Brain microvascular endothelial cell (primary cell): ENCODE results near the gene LIAS.

Source experiments
- DNase-seq: peaks from one replicate; pipeline ENCODE4 v3.0.0-alpha.2; 2020
- H3K27ac ChIP-seq: fragments of 250-450 bp; sonication (Bioruptor Pico); 2 replicates; pipeline ENCODE4 v1.5.1; 2020; ENCODE audit warnings: mild to moderate bottlenecking, moderate library complexity
- H3K27me3 ChIP-seq: fragments of 250-450 bp; sonication (Bioruptor Pico); replicated peaks from 2 replicates; pipeline ENCODE4 v1.5.1; 2020; ENCODE audit warnings: mild to moderate bottlenecking
- H3K36me3 ChIP-seq: fragments of 250-450 bp; sonication (Bioruptor Pico); replicated peaks from 2 replicates; pipeline ENCODE4 v1.5.1; 2020; ENCODE audit warnings: mild to moderate bottlenecking
- H3K4me3 ChIP-seq: 2 replicates; pipeline ENCODE4 v1.5.1; 2011; ENCODE audit warnings: low read depth, mild to moderate bottlenecking, control low read depth, low read length, moderate library complexity
- CTCF ChIP-seq: IDR thresholded peaks from 2 replicates; pipeline ENCODE4 v1.5.1; 2011; ENCODE audit warnings: low read depth, mild to moderate bottlenecking, moderate library complexity, low read length, control low read depth, inconsistent platforms; ENCODE audit errors: missing control alignments
- in situ Hi-C: cut with HindIII; loops from 2 replicates; pipeline ENCODE4 v1.10.0; 2017; ENCODE audit warnings: low sequenced_read_pairs, low pct_ligation_motif_present

Gene LIAS

DNA sequence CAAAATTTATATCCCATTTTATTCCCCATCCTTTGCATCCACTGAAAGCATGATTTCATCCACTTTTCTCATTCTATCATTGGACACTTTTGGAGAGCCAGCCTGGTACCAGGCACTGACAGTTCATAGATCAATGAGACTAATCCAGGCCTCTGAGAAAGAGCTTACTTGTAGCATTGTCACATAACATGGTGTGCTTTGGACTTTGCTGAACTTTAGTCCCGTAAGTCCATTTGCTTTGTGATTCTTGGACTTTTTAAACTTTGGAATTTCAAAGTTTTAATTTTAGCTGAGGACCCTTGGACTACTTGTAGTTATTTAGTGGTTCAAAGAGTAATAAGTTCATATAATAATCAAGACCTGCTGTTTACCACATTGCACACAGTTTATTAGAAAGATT, 11.5 kb downstream of the LIAS start:
- H3K27me3 ChIP-seq, result no peaks in the 10 kb centered on the region
- no peak overlapping the region for H3K4me3 ChIP-seq
- peaks cover 9% of the 10 kb centered on the region for H3K36me3 ChIP-seq
- no peak for DNase-seq
- no peak for TF ChIP-seq CTCF
- H3K27ac ChIP-seq, result no peak overlapping the region
- in situ Hi-C loops, result no loop called here

GRCh38 chr4:39472396-39472795, 13.5 kb downstream of the LIAS start:
- no peak overlapping the region for H3K27ac ChIP-seq
- TF ChIP-seq CTCF, result no peak
- H3K27me3 ChIP-seq, result no peaks in the 10 kb centered on the region
- peaks cover 9% of the 10 kb centered on the region for H3K36me3 ChIP-seq
- DNase-seq, result no peak
- in situ Hi-C loops, result no loop called here
- H3K4me3 ChIP-seq, result no peak overlapping the region

GRCh38 chr4:39476187-39476895, 17.5 kb downstream of the LIAS start:
- H3K27ac ChIP-seq, result no peak overlapping the region
- peaks cover 9% of the 10 kb centered on the region for H3K36me3 ChIP-seq
- DNase-seq, result no peak
- TF ChIP-seq CTCF, result no peak
- in situ Hi-C loops, result no loop called here
- no peaks in the 10 kb centered on the region for H3K27me3 ChIP-seq
- H3K4me3 ChIP-seq, result no peak overlapping the region

- no peak for TF ChIP-seq CTCF
- DNase-seq, result no peak
- in situ Hi-C loops, result no loop called here
- Histone ChIP-seq H3K27me3 (no peaks in the 10 kb centered on the region), H3K27ac (no peak overlapping the region), H3K4me3 (no peak overlapping the region), H3K36me3 (no peaks in the 10 kb centered on the region)
Measured at GRCh38 chr4:39480251-39480650, 21.4 kb downstream of the LIAS start.

- Histone ChIP-seq H3K27me3 (no peaks in the 10 kb centered on the region), H3K36me3 (no peaks in the 10 kb centered on the region), H3K27ac (no peak overlapping the region), H3K4me3 (no peak overlapping the region)
- TF ChIP-seq CTCF, result no peak
- in situ Hi-C loops, result no loop called here
- no peak for DNase-seq
Measured at GRCh38 chr4:39480902-39481695, 22.2 kb downstream of the LIAS start.
